H1 (cell line): ENCODE data around the gene TMEM108. TPM values are rescaled to one million over a fixed set of nuclear protein-coding genes. Genes with fewer than 3 reads are reported as not detected.
"Not testable (repeated sequence)": the region's sequence is repeated elsewhere in the genome, so short reads cannot be mapped to it uniquely, and the experiment has no call there.

ENCODE experiments used
- CTCF ChIA-PET: fragments of 300-600 bp; sonication (Branson Sonifier 250); formaldehyde crosslinking; loops from one replicate; lab custom pipeline; 2021; ENCODE audit not compliant: partially characterized antibody; lab: Charles Lee
- POLR2A ChIA-PET: fragments of 300-600 bp; sonication (Branson Sonifier 250); formaldehyde crosslinking; loops from one replicate; lab custom pipeline; 2021; ENCODE audit warnings: inconsistent platforms; ENCODE audit not compliant: partially characterized antibody; lab: Charles Lee
- DNase-seq, 2 experiments: peaks; one replicate each; pipeline versions ENCODE4 v3.0.0 to v3.0.0-alpha.2; 2010 to 2022; ENCODE audit warnings: low spot score in 2 of 2, low read depth in 1 of 2, mixed read lengths in 1 of 2
- FAIRE-seq: peaks from 2 replicates; lab custom pipeline; 2011; peaks lifted over from hg19 to GRCh38; lab: Jason Lieb, UNC
- H2AFZ ChIP-seq: 2 replicates; pipeline ENCODE4 v1.8.1; 2012; ENCODE audit warnings: low read length, inconsistent platforms
- H2AK5ac ChIP-seq: 2 replicates; pipeline ENCODE4 v1.6.1; 2013; ENCODE audit warnings: low read depth, low read length
- H2BK120ac ChIP-seq: replicated peaks from 2 replicates; pipeline ENCODE3; 2013; ENCODE audit warnings: low read depth, low read length, inconsistent platforms
- H2BK12ac ChIP-seq: 2 replicates; pipeline ENCODE4 v1.6.1; 2013; ENCODE audit warnings: low read depth, low read length
- H2BK15ac ChIP-seq: 2 replicates; pipeline ENCODE4 v1.6.1; 2013; ENCODE audit warnings: low read length
- H2BK20ac ChIP-seq: 2 replicates; pipeline ENCODE4 v1.6.1; 2013; ENCODE audit warnings: low read length
- H2BK5ac ChIP-seq: 2 replicates; pipeline ENCODE4 v1.6.1; 2013; ENCODE audit warnings: low read depth, low read length
- H3K14ac ChIP-seq: 2 replicates; pipeline ENCODE4 v1.6.1; 2013; ENCODE audit warnings: inconsistent platforms; ENCODE audit not compliant: insufficient read length
- H3K18ac ChIP-seq: 2 replicates; pipeline ENCODE4 v1.6.1; 2013; ENCODE audit warnings: low read length; ENCODE audit errors: extremely low read depth
- H3K23ac ChIP-seq: 2 replicates; pipeline ENCODE4 v1.6.1; 2013; ENCODE audit warnings: inconsistent platforms; ENCODE audit not compliant: insufficient read length
- H3K23me2 ChIP-seq: 2 replicates; pipeline ENCODE4 v1.6.1; 2013; ENCODE audit warnings: low read depth, low read length
- H3K27ac ChIP-seq: 2 replicates; pipeline ENCODE4 v1.6.1; 2011; ENCODE audit warnings: low read depth, low read length, inconsistent platforms
- H3K27me3 ChIP-seq, 4 experiments: replicated peaks in 1 of 4; 1 replicate in 1 of 4; 2 replicates in 3 of 4; pipeline versions ENCODE4 v1.6.1 to v1.8.1; 2011 to 2013; ENCODE audit warnings: low read length in 3 of 4, mild to moderate bottlenecking in 3 of 4, inconsistent platforms in 2 of 4, mixed read lengths in 2 of 4, moderate library complexity in 1 of 4; ENCODE audit not compliant: control insufficient read depth in 3 of 4, insufficient read depth in 3 of 4; ENCODE audit errors: extremely low read depth in 1 of 4
- H3K36me3 ChIP-seq, 4 experiments: 2 replicates each; pipeline versions ENCODE4 v1.6.1 to v1.8.1; 2011 to 2013; ENCODE audit warnings: mild to moderate bottlenecking in 4 of 4, low read length in 3 of 4, moderate library complexity in 2 of 4, control low read depth in 1 of 4, inconsistent platforms in 1 of 4; ENCODE audit not compliant: insufficient read depth in 4 of 4, control insufficient read depth in 2 of 4
- H3K4ac ChIP-seq: replicated peaks from 2 replicates; pipeline ENCODE3; 2013; ENCODE audit warnings: low read length, low read depth, mixed read lengths, inconsistent platforms; ENCODE audit not compliant: insufficient read length
- H3K4me1 ChIP-seq, 4 experiments: replicated peaks in 1 of 4; 1 replicate in 1 of 4; 2 replicates in 3 of 4; pipeline versions ENCODE4 v1.6.1 to v1.8.1; 2011 to 2013; ENCODE audit warnings: low read length in 3 of 4, inconsistent platforms in 2 of 4, mixed read lengths in 1 of 4; ENCODE audit not compliant: insufficient read depth in 4 of 4, control insufficient read depth in 3 of 4
- H3K4me2 ChIP-seq, 2 experiments: 2 replicates each; pipeline versions ENCODE4 v1.6.1 to v1.8.1; 2011 to 2013; ENCODE audit warnings: low read depth in 2 of 2, low read length in 2 of 2, control low read depth in 1 of 2, inconsistent platforms in 1 of 2, mild to moderate bottlenecking in 1 of 2; ENCODE audit not compliant: insufficient read depth in 1 of 2
- H3K4me3 ChIP-seq, 4 experiments: fragments of 200-600, 300-600 bp in 1 of 4; sonication (generic), shearing (Covaris generic), sonication (Bioruptor Twin) in 1 of 4; 2 replicates each; pipeline versions ENCODE4 v1.5.1 to v1.8.1; 2011 to 2016; ENCODE audit warnings: low read length in 4 of 4, low read depth in 3 of 4, control low read depth in 2 of 4, inconsistent platforms in 2 of 4, mild to moderate bottlenecking in 2 of 4, mixed read lengths in 1 of 4, moderate library complexity in 1 of 4; ENCODE audit not compliant: insufficient read depth in 2 of 4; ENCODE audit errors: extremely low read depth in 1 of 4
- H3K56ac ChIP-seq: replicated peaks from 2 replicates; pipeline ENCODE3; 2013; ENCODE audit warnings: low read depth, mild to moderate bottlenecking, mixed read lengths, low read length, inconsistent platforms; ENCODE audit not compliant: insufficient read length
- H3K79me1 ChIP-seq: 2 replicates; pipeline ENCODE4 v1.6.1; 2013; ENCODE audit warnings: low read depth, low read length, control low read depth
- H3K79me2 ChIP-seq, 2 experiments: 2 replicates each; pipeline versions ENCODE4 v1.6.1 to v1.8.1; 2012 to 2013; ENCODE audit warnings: low read length in 2 of 2, mild to moderate bottlenecking in 2 of 2, inconsistent platforms in 1 of 2; ENCODE audit not compliant: insufficient read depth in 2 of 2, control insufficient read depth in 1 of 2
- H3K9ac ChIP-seq, 4 experiments: replicated peaks in 1 of 4; 1 replicate in 1 of 4; 2 replicates in 3 of 4; pipeline versions ENCODE4 v1.6.1 to v1.8.1; 2011 to 2013; ENCODE audit warnings: low read depth in 3 of 4, low read length in 3 of 4, control low read depth in 2 of 4, mild to moderate bottlenecking in 2 of 4, moderate library complexity in 2 of 4, inconsistent platforms in 1 of 4; ENCODE audit errors: extremely low read depth in 1 of 4
- H3K9me3 ChIP-seq, 2 experiments: 2 replicates each; pipeline versions ENCODE4 v1.6.1 to v1.8.1; 2012 to 2013; ENCODE audit warnings: mild to moderate bottlenecking in 2 of 2, moderate library complexity in 2 of 2, control low read depth in 1 of 2, inconsistent platforms in 1 of 2, low read depth in 1 of 2, low read length in 1 of 2, mixed read lengths in 1 of 2; ENCODE audit not compliant: insufficient read depth in 2 of 2
- H4K20me1 ChIP-seq, 2 experiments: replicated peaks in 1 of 2; 2 replicates each; pipeline versions ENCODE3 to v1.8.1; 2011 to 2013; ENCODE audit warnings: inconsistent platforms in 2 of 2, low read length in 2 of 2, mild to moderate bottlenecking in 1 of 2; ENCODE audit not compliant: insufficient read depth in 2 of 2, control insufficient read depth in 1 of 2
- H4K5ac ChIP-seq: 2 replicates; pipeline ENCODE4 v1.6.1; 2013; ENCODE audit warnings: low read length, low read depth, mixed read lengths, inconsistent platforms; ENCODE audit not compliant: insufficient read length
- H4K8ac ChIP-seq: 2 replicates; pipeline ENCODE4 v1.8.0; 2013; ENCODE audit warnings: mild to moderate bottlenecking, moderate library complexity, low read length, inconsistent platforms; ENCODE audit not compliant: insufficient read depth; ENCODE audit errors: extremely low read depth
- H4K91ac ChIP-seq: replicated peaks from 2 replicates; pipeline ENCODE3; 2013; ENCODE audit warnings: low read length, mixed read lengths, inconsistent platforms; ENCODE audit not compliant: insufficient read length
- WGBS, 2 experiments: shearing (Covaris generic) in 1 of 2; methylation state at CpG; one replicate each; pipeline versions ENCODE4 v1.1.6 to v1.1.7; 2013 to 2015; ENCODE audit warnings: low lambda C conversion rate in 2 of 2, mixed read lengths in 2 of 2, inconsistent platforms in 1 of 2, low coverage in 1 of 2, missing lambda C conversion rate in 1 of 2; ENCODE audit not compliant: insufficient replicate concordance in 2 of 2, insufficient coverage in 1 of 2, insufficient read length in 1 of 2; ENCODE audit errors: extremely low coverage in 1 of 2, missing lambda C conversion rate in 1 of 2; 5-methylcytosine and 5-hydroxymethylcytosine counted together
- polyA plus RNA-seq, 7 experiments: library from polyadenylated mRNA; depleted of rRNA in 3 of 7; stranded (reverse) in 5 of 7; unstranded in 2 of 7; fragments of >200 nt in 5 of 7; fragments of 200-250 nt in 2 of 7; gene quantifications; 1 replicate in 5 of 7; 2 replicates in 1 of 7; 4 replicates in 1 of 7; pipeline versions ENCODE4 v1.2.1 to v1.2.3, GENCODE V29; 2011 to 2013; ENCODE audit warnings: missing spikeins in 2 of 7, mixed read lengths in 2 of 7
- total RNA-seq: library from RNA; stranded (reverse); fragmentation: NEBNext Ultra II Directional; extraction: Animal tissue kit (Norgen Biotek cat#: 25700); gene quantifications from 2 replicates; pipeline ENCODE4 v1.2.1, GENCODE V29; 2021

The TMEM108 gene
- total and polyA plus RNA-seq, 2 of the 8 experiments (the other 6 are each of a cell fraction or from before 2014, with no cell fraction given) = 14.3 to 16.2 TPM

DNA sequence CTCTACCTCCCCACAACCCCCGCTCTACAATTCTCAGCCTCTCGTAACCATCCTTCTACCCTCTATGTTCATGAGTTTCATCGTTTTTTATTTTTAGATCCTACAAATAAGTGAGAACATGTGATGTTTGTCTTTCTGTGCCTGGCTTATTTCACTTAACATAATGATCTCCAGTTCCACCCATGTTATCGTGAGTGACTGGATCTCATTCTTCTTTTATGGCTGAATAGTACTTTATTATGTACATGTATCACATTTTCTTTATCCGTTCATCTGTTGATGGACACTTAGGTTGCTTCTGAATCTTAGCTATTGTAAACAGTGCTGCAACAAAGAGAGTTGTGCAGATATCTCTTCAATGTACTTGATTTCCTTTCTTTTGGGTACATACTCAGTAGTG is 22.6 kb upstream of the TMEM108 start:
- H4K91ac ChIP-seq, H3K27me3 ChIP-seq, H3K4ac ChIP-seq, H3K36me3 ChIP-seq, DNase-seq, H2BK15ac ChIP-seq, H2BK5ac ChIP-seq, H2BK20ac ChIP-seq, POLR2A ChIA-PET, H3K27ac ChIP-seq, FAIRE-seq, H3K4me1 ChIP-seq, H2BK12ac ChIP-seq, H3K56ac ChIP-seq, H3K18ac ChIP-seq, H4K20me1 ChIP-seq, H4K5ac ChIP-seq, H3K4me2 ChIP-seq, H2AFZ ChIP-seq, H3K9ac ChIP-seq, H3K79me2 ChIP-seq, H3K79me1 ChIP-seq, H3K23me2 ChIP-seq, H2AK5ac ChIP-seq, H3K14ac ChIP-seq, H2BK120ac ChIP-seq, CTCF ChIA-PET, H4K8ac ChIP-seq, H3K23ac ChIP-seq, H3K4me3 ChIP-seq: not testable (repeated sequence)
- 89% methylated on average over 5 of the region's 5 CpGs; no CpG with 5 or more reads in 1 of the 2 experiments for WGBS, 2 experiments
- peaks cover 3 to 11% of the 10 kb centered on the region in 2 experiments; a peak in 1 of 4 replicates for H3K9me3 ChIP-seq
